Activated CD4-positive, alpha-beta T cell treated with anti-CD3 and anti-CD28 coated beads, Interleukin-2, amount 50 U/mL, for 16 hours (primary cell): ENCODE data around the gene CFDP1.

ENCODE experiments used
- DNase-seq: peaks from one replicate; pipeline ENCODE4 v3.0.0-alpha.2; 2020

The CFDP1 gene

GRCh38 chr16:75432828-75433731 is at the start of gene CFDP1:
Gene CFDP1, minus strand, starts transcription at chr16:75433503. Its CDS starts 151 bp downstream, at chr16:75433352.
- peak; percentile 95 for DNase-seq

- DNase-seq, result no peak
These were observed 49.3 kb upstream of the CFDP1 start for GRCh38 chr16:75482434-75483205.

GRCh38 chr16:75481475-75481874 is 48.2 kb upstream of the CFDP1 start:
- DNase-seq, result no peak

- DNase-seq, result no peak
These were observed 46.2 kb upstream of the CFDP1 start for GRCh38 chr16:75479421-75479990.

GRCh38 chr16:75478480-75479345 is 45.4 kb upstream of the CFDP1 start:
- no peak for DNase-seq

- no peak for DNase-seq
These were observed 44.6 kb upstream of the CFDP1 start for GRCh38 chr16:75477680-75478473.

GRCh38 chr16:75476817-75477216 is 43.5 kb upstream of the CFDP1 start:
- DNase-seq, result no peak

- no peak for DNase-seq
These were observed 42.1 kb upstream of the CFDP1 start for GRCh38 chr16:75475420-75475847.

- DNase-seq, result no peak
These were observed 39.9 kb upstream of the CFDP1 start for GRCh38 chr16:75472908-75473877.

- peak; percentile 45 for DNase-seq
These were observed 38.7 kb upstream of the CFDP1 start for GRCh38 chr16:75471723-75472633.

- DNase-seq, result no peak
These were observed 33.5 kb upstream of the CFDP1 start for GRCh38 chr16:75466760-75467159.

- DNase-seq, result peak; percentile 99
These were observed 31.0 kb upstream of the CFDP1 start, which contains the start of gene TMEM170A for GRCh38 chr16:75464122-75464918. Gene TMEM170A, minus strand, starts transcription at chr16:75464689. Its CDS starts 89 bp downstream, at chr16:75464600.

GRCh38 chr16:75463389-75464121 is 30.3 kb upstream of the CFDP1 start:
- peak; percentile 16 for DNase-seq

GRCh38 chr16:75462806-75463205 is 29.5 kb upstream of the CFDP1 start:
- peak; percentile 52 for DNase-seq

GRCh38 chr16:75461575-75461974 is 28.3 kb upstream of the CFDP1 start:
- DNase-seq, result no peak

- no peak for DNase-seq
These were observed 27.1 kb upstream of the CFDP1 start for GRCh38 chr16:75460446-75460845.

GRCh38 chr16:75459691-75460090 is 26.4 kb upstream of the CFDP1 start:
- DNase-seq, result no peak
